NCI-H1417 (cell line): Measurements from ENCODE around the gene ITPR1.

Source experiments
- DNase-seq, 3 experiments: peaks; one replicate each; lab custom pipeline; 2025; lab: John Stamatoyannopoulos, UW

The ITPR1 gene

GRCh38 chr3:4780545-4780957 is 287.4 kb downstream of the ITPR1 start:
- DNase-seq = no peak

GRCh38 chr3:4782095-4782494 is 288.9 kb downstream of the ITPR1 start:
- DNase-seq = no peak

GRCh38 chr3:4785551-4785950 is 292.4 kb downstream of the ITPR1 start:
- no peak for DNase-seq

GRCh38 chr3:4786431-4786830 is 293.3 kb downstream of the ITPR1 start:
- no peak for DNase-seq

GRCh38 chr3:4791358-4791757 is 298.2 kb downstream of the ITPR1 start:
- DNase-seq = no peak

- no peak for DNase-seq
Measured at GRCh38 chr3:4793311-4793710, 300.2 kb downstream of the ITPR1 start.

- DNase-seq = no peak
Measured at GRCh38 chr3:4794331-4794730, 301.2 kb downstream of the ITPR1 start.

GRCh38 chr3:4794798-4795197 is 301.6 kb downstream of the ITPR1 start:
- DNase-seq = no peak

- no peak for DNase-seq
Measured at GRCh38 chr3:4795905-4796304, 302.8 kb downstream of the ITPR1 start.

GRCh38 chr3:4797201-4797705 is 304.1 kb downstream of the ITPR1 start:
- peak in 1 of 3 experiments; percentile 1 for DNase-seq

- DNase-seq = no peak
Measured at GRCh38 chr3:4799266-4800256, 306.4 kb downstream of the ITPR1 start.

- peak in 1 of 3 experiments; percentile 7 for DNase-seq
Measured at GRCh38 chr3:4800595-4800994, 307.4 kb downstream of the ITPR1 start.

GRCh38 chr3:4801892-4802291 is 308.7 kb downstream of the ITPR1 start:
- DNase-seq = no peak

GRCh38 chr3:4802903-4803302 is 309.8 kb downstream of the ITPR1 start:
- DNase-seq = no peak

GRCh38 chr3:4804161-4805058 is 311.3 kb downstream of the ITPR1 start:
- DNase-seq = no peak

- no peak for DNase-seq
Measured at GRCh38 chr3:4805662-4806061, 312.5 kb downstream of the ITPR1 start.

GRCh38 chr3:4806535-4807108 is 313.5 kb downstream of the ITPR1 start:
- no peak for DNase-seq

GRCh38 chr3:4807381-4808280 is 314.5 kb downstream of the ITPR1 start:
- no peak for DNase-seq

GRCh38 chr3:4808637-4809036 is 315.5 kb downstream of the ITPR1 start:
- DNase-seq = no peak

GRCh38 chr3:4809922-4810321 is 316.8 kb downstream of the ITPR1 start:
- DNase-seq = peak in 1 of 3 experiments; percentile 16

- no peak for DNase-seq
Measured at GRCh38 chr3:4812591-4812990, 319.4 kb downstream of the ITPR1 start.
